Left cardiac atrium (tissue), 4 donors: ENCODE results near the gene HSDL2. TPM values are rescaled to one million over a fixed set of nuclear protein-coding genes. Genes with fewer than 3 reads are reported as not detected.
"Not testable (repeated sequence)": the region's sequence is repeated elsewhere in the genome, so short reads cannot be mapped to it uniquely, and the experiment has no call there.

Experiments used
- ATAC-seq, 2 donors: fragments of 200-7000 bp; cut with Tn5 transposase; one replicate each; pipeline ENCODE4 v1.9.1; 2020; ENCODE audit warnings: mild to moderate bottlenecking in 2 of 2, moderate library complexity in 2 of 2
- DNase-seq: peaks from one replicate; pipeline ENCODE4 v3.0.0-alpha.2; 2020
- intact Hi-C, 2 donors: fragments of 100-400 bp; cut with DNase I; formaldehyde crosslinking; loops; one replicate each; pipeline versions ENCODE4 v1.14.1 to v1.15.1; 2022 to 2023
- total RNA-seq, 2 donors: library from RNA; stranded (reverse); fragmentation: NEBNext Ultra II Directional; extraction: Animal tissue kit (Norgen Biotek cat#: 25700); gene quantifications; one replicate each; pipeline ENCODE4 v1.2.1, GENCODE V29; 2021
- donor health status: DM: no; HTN: yes; CAD: no.
- donor health status: DM: no; HTN: yes; CAD: no; lungs with severe emphysema.
- donor health status: DM: yes; HTN: yes; CAD: no.
- donor health status: Dilated cardiomyopathy.

The HSDL2 gene
- total RNA-seq, 2 donors from 2014 or later = 99.3 to 107 TPM

- intact Hi-C loops, ATAC-seq, DNase-seq: not testable (repeated sequence)
Measured at GRCh38 chr9:112512377-112512776, 132.5 kb downstream of the HSDL2 start.

- no peak for DNase-seq
- intact Hi-C loops = no loop called here
- no peak for ATAC-seq
Measured at GRCh38 chr9:112516769-112517168, 136.9 kb downstream of the HSDL2 start.

GRCh38 chr9:112520069-112520468 is 140.2 kb downstream of the HSDL2 start:
- DNase-seq (no peak), ATAC-seq (no peak)

GRCh38 chr9:112520656-112521055 is 140.7 kb downstream of the HSDL2 start:
- DNase-seq (no peak), ATAC-seq (no peak)
- intact Hi-C loops = no loop called here

More at GRCh38 chr9:112520069-112520468, 140.2 kb downstream of the HSDL2 start:
- intact Hi-C loops = no loop called here

Other genes with a start within 250 kb of the HSDL2 start
- gene SUSD1, start 204.8 kb upstream of the HSDL2 start, total RNA-seq = 10 to 100 TPM in 1 of 2 donors, 1 to 10 TPM in 1; 9.4 to 13.7 TPM
- gene PTBP3, start 46.5 kb upstream of the HSDL2 start, total RNA-seq = 10 to 100 TPM; 20.3 to 25.4 TPM
- gene KIAA1958, start 106.7 kb downstream of the HSDL2 start, total RNA-seq = 1 to 10 TPM; 3.3 to 3.6 TPM